8988T (cell line): ENCODE measurements around the gene SCMH1.
"Not testable (repeated sequence)": the region's sequence is repeated elsewhere in the genome, so short reads cannot be mapped to it uniquely, and the experiment has no call there.

Source experiments
- DNase-seq: peaks from one replicate; pipeline ENCODE4 v3.0.0; 2011

SCMH1 gene

DNA sequence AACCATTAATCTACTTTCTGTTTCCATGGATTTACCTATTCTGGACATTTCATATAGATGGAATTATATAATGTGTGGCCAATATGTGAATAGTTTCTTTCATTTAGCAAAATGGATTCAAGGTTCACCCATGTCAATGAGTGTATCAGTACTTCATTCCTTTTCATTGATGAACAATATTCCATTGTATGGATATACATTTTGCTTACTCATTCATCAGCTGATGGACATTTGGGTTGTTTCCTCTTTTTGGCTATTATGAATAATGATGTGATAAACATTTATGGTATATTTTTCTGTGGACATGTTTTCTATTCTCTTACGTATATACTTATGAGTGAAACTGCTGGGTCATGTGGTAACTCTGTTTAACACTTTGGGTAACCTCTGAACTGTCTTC, 97.8 kb downstream of the SCMH1 start:
- no peak for DNase-seq

DNA sequence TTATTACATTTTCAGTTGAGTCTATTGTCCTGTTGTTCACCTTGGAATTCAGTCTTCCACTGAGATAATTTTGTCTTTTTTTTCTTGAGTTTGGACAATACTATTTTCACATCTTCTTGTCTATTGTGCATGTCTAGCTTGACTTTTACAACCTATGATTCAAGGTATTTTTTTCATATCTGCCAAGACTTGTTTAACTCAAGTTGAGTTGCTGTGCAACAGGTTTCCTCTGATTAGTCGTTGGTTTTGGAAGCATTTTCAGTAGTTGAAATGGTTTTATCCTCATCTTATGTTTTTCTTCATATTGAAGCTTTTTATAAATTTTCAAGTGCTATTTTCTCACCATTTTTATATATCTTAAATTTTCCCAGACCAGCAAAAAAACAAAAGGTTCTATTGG, 103.6 kb downstream of the SCMH1 start:
- DNase-seq: no peak

DNA sequence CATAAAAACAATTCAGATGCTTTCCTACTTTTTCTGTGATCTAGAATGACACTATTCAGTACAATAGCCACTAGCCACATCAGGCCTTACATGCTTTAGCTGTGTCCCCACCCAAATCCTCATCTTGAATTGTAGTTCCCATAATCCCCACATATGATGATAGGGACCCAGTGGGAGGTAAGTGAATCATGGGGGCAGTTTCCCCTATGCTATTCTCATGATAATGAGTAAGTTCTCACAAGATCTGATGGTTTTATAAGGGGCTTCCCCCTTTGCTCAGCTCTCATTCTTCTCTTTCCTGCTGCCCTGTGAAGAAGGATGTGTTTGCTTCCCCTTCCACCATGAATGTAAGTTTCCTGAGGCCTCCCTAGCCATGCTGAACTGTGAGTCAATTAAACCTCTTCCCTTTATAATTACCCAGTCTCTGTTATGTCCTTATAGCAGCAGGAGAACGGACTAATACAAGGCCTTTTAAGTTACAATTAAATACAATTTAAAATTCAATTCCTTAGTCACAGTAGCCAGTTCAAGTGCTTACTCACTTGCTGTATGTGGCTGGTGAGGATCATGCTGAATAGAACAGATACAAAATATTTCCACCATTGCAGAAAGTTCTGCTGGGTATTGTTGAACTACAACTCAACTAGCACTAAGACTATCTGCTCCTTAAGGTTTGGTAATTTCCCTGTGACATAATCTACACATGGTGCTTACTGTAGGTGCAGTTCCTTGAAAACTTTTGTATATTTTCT, 106.7 kb downstream of the SCMH1 start:
- no peak for DNase-seq

DNA sequence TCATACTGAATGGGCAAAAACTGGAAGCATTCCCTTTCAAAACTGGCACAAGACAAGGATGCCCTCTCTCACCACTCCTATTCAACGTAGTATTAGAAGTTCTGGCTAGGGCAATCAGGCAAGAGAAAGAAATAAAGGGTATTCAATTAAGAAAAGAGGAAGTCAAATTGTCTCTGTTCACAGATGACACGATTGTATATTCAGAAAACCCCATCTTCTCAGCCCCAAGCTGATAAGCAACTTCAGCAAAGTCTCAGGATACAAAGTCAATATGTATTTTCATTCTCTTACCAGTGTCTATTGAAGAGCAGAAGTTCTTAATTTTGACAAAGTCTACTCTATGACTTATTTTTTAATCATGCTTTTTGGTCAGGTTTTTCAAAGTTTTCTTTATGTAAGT, 107.8 kb downstream of the SCMH1 start:
- not testable (repeated sequence) for DNase-seq

DNA sequence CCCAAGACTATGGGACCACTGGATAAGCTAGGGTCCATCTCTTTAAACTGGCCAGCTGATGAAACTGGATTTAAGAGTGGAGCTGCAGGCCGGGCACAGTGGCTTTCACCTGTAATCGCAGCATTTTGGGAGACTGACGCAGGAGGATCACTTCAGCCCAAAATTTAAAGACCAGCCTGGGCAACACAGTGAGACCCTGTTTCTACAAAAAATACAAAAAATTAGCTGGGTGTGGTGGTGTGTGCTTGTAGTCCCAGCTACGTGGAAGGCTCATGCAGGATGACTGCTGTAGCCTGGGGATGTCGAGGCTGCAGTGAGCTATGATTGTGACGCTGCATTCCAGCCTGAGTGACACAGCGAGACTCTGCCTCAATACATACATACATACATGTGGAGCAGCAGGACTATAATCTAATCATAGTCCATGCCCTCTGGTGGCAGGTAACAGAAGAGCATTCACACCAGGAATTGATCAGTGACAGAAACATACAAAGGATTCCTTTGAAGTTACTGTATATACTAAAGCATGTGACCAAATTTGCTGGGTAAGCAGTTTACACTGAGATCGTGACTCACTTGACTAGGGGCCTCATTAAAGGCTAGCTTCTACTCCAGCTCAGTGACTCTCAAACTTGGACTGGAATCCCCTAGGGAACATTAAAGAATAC, 119.1 kb downstream of the SCMH1 start:
- DNase-seq: no peak

DNA sequence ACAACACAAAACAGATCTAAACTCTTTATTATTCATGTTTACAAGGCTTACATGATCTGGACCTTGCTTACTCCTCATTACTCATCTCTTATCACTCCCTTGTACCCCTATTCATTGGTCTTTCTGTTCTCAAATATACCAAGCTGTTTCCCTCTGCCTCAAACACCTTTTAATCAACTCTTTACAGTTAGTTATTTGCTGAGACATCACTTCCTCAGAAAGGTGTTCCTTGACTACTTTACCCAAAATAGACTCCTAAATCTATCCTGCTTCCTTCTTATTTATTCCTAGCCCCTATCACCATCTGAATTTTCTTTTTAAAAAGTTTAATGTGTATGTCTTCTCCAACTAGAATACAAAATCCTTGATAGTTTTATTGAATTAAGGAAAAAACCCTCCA, 120.0 kb downstream of the SCMH1 start:
- DNase-seq: no peak

DNA sequence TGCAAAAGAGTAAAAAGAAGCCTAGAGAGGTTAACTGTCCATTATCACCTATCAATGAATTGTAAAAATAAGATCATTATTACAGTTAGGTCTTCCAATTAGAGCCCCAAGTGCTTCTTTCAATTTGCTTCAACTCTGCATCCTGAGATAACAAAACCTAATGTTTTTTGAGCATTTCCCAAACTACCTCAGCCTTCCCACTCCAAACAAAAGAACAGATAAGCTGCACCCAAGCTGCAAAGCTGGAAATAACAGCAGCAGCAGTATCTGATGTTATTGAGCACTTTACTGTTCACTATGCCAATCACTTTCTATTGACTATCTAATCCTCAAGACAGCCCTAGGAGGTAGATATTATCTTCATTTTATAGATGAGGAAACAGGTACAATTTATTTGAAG, 123.5 kb downstream of the SCMH1 start:
- no peak for DNase-seq

DNA sequence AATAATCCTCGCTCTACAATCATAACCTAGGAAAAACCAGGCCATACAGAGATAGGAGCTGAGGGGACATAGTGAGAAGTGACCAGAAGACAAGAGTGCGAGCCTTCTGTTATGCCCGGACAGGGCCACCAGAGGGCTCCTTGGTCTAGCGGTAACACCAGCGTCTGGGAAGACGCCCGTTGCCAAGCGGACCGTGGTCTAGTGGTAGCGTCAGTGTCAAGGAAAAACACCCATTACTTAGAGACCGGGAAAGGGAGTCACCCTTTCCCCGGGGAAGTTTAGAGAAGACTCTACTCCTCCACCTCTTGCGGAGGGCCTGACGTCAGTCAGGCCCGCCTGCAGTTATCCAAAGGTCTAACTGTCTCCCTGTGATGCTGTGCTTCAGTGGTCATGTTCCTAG, 124.9 kb downstream of the SCMH1 start:
- not testable (repeated sequence) for DNase-seq

DNA sequence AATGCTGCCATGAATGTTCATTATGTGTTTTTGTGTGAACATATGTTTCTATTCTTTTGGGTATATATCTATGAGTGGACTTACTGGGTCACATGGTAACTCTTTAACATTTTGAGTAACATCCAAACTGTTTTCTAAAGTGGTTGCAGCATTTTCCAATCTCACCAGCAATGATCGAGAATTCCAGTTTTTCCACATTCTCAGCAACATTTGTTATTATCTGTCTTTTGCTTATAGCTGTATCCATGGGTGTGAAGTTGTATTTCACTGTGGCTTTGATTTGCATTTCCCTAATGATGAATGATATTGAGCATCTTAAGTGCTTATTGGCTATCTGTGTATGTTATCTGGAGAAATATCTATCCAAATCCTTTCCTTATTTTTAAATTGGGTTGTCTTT, 131.4 kb downstream of the SCMH1 start:
- DNase-seq: no peak

DNA sequence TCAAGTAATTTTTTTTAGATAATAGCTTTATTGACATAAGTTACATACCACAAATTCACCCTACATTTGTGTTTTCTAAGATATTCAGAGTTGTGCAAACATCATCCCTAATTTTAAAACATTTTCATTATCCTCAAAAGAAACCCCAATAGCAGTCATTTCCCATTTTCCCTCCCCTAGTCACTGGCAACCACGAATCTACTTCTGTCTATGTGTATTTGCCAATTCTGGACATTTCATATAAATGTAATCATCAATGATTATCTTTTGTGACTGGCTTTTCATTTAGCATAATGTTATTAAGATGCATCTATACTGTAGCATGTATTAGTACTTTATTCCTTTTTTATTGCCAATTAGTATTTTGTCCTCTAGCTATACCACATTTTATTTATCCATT, 131.8 kb downstream of the SCMH1 start:
- no peak for DNase-seq

DNA sequence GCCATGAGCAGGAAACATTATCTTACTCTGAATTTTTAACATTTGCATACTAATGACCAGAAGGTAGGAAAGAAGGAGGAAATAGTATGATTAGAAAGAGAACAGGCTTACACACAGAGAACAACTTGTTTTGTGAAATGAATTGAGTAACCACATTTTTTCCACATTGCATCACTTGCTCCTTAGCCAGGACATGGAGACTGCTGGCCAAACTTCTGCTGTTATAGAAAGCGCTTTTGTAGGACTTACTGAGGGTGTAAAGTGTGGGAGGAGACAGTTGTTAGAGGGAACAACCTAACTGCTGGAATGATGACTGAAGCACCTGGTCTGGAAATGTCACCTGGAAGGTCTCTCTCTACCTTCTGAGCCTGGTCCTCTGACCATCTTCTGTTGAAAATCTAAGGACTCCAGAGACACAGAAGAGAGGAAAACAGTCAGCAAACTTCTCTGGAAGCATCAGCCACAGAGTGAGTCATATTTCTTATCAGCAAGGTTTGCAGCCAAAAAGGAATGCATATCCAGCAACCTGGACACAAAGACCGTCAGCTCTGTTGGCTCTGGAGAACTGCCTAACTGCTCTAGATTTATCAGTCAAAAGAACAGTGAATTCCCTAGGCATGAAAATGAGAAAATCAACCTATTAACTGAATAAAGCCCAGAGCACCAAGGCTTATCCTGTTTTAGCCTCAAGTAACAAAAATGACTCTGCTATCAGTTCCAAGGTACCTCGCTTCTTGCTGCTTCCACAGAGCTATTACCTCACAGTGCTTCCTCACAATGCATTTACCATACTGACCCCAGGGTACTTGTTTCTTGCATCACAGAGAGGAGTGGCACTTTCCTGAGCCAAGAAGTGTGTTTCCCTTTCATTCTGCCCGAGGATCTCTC, 132.6 kb downstream of the SCMH1 start:
- DNase-seq: no peak

DNA sequence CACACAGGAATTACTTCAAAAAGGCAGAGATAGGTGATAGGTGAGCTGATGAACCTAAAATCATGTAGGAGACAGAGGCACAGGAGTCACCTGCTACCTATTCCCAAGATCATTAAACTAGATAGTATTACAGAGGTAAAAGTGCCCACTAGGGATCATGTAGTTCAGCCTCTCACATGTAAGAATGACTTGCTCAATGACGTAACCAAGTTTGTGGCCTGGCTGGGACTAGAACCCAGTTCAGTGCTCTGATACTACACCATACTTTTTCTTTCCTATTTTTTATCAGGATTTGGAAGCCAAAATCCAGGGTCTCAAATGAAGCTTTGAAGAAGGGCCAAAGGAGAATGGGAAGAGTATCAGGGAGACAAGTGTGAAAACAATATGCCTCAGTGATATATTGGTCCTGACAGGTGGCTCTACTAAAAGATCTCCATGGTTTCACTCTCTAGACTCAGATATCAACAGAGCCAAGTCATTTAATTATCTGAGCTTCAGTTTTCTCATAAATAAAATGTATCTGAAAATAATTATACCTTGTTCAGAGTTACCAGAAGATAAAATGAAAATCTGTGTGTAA, 133.3 kb downstream of the SCMH1 start:
- no peak for DNase-seq

DNA sequence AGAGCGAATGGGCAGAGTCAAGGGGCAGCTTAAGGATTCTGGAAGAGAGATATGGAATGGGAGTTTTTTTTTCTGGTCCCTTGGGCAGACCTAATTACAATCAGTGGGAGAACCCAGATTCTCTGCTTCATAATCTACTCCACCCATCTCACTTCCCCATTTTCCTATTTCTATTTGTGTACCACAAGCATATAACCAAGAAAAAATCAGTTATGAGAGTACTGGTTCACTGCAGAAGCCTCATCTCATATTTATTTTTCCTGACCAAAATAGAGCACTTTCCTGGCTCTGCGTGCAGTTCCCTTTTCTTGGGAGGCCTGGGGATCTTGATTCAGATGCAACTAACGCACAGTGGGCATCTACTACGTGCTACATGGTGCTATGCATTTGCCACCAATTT, 138.3 kb downstream of the SCMH1 start:
- DNase-seq: no peak

DNA sequence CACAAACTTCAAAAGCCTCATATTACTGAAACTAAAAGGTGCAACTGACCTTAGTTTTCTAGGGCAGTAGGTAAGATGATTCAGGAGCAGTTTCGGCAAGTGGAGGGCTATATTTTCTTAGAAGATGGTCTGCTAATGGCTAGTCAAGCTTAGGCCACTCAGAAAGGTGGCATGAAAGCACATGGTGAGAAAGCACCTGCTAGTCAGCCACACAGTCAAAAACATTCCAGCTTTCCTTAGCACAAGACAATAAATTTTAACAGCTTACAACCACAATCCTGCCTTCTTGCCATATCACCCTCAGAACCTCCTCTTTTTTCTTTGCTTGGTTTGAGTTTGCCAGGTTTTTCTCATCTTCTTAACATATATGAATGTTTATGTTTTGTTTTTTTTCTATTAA, 139.5 kb downstream of the SCMH1 start:
- DNase-seq: no peak

DNA sequence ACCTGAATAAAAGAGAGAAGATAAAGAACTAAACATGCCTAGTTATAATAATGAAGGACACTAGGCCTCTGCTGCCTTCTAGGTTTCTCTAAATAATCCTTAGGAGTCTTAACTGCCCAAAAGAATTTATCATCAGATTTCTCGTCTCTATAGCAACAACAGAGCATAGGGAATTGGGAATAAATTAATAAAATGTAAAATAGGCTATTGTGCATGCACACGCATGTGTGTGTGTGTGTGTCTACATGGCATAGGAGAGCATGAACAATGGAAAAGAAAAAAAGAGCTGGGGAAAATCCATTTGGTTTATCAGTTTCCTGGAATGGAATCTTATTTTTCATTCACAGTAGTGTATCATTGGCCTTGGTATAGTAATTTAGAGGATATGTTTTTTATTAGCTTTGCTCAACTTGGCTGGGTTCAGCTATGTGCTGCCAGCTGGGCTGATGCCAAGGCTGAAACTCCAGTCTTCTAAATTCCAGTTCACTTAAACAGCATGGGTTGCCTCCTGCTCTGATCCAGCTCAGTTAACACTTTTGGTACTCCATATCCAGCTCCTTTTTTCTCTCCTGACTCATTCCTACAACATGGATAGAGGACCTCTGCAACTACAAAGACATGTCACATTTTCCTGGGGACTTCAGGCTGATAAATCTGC, 140.0 kb downstream of the SCMH1 start:
- no peak for DNase-seq

DNA sequence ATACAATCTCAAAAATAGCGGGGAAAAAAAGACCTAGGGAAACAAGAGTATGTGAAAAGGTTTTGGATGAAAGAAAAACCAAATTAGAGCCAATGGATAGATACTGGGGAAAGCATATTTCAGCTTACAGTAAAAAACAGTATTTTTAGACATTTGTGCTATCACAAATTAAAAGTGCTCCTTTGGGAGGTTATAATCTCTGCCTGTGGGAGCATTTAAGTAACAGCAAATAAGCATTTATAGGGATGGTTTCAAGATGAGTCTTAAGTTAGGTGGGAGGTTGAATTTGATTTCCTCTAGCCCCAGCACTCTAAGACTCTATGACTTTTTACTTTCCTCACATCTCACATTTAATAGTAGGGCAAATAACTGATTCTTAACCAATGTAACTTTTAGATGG, 141.0 kb downstream of the SCMH1 start:
- DNase-seq: no peak

DNA sequence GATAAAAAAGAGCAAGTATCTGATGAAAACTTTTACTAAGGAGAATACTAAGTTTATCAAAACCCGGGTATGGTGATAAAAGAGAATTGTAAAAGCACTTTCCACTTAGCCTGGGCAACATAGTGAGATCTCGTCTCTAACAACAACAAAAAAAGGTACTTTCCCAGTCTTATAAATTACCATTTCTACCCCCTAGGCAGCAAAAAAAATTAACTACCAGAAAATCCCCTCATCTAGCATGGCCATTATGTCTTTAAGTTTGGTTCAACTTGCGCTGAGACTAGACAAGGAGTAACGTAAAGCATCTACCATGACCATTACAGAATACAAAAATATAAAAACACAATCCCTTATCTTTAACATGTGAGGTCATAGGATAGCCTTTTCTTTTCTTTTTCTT, 141.9 kb downstream of the SCMH1 start:
- no peak for DNase-seq

DNA sequence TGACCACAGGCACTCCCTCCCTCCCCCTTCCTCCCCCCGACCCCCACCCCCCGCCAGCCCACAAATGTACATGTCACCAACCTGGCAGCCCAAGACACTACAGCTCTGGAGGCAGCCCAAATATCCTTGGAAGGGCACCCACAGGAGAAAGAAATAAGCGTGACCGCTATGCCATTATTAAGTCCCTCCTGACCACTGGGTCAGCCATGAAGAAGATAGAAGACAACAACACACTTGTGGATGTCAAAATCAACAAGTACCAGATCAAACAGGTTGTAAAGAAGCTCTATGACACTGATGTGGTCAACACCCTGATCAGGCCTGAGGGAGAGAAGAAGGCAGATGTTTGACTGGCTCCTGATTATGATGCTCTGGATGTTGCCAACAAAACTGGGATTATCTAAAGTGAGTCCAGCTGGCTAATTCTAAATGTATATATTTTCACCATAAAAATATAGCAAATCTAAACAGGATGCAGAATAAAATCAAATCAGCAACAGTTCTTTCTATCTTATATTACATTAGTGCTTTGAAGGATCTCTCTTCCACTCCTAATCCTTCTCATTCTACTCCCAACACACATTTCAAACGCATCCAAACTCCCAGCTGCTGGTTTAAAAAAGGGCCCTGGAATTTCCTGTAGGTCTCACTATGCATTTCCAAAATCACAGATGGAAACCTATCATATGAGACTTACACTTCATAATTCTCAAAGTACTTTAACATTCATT, 143.2 kb downstream of the SCMH1 start:
- no peak for DNase-seq

DNA sequence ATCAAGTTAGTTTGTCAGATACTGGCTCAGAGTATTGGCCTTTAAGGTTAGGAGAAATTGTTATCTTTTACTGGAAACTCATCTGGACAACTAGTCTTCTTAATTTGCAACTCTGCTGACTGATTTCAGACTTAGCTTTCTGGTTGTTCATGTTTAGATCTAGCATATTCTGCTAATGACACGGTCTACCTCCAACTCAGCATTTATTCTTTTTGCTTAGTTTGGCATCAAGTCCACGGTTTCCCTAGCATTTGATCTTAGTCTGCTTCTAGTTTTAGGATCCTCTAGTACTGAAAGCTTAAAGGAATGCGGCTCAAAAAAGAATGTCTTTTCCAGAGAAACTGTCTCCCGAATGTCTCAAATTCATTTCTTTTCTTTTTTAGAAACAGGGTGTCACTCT, 145.0 kb downstream of the SCMH1 start:
- no peak for DNase-seq

DNA sequence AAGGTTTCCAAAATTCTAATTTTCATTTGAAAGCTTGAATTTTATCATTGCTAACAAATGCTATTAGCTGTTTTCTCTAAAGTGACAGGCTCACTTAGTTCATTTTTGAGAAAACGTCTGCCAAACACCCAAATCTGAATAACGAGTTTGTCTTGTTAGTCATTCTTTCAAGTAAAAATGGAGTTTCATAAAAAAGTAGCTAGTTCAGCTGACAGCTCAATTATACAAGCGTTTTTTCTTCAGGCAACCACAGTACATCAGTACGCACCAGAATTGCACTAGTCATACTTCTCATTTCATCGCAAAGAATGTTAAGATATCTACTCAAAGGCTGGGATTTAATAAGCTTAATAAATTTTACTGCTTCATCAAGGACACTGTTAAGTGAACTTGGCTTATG, 148.3 kb downstream of the SCMH1 start:
- no peak for DNase-seq

DNA sequence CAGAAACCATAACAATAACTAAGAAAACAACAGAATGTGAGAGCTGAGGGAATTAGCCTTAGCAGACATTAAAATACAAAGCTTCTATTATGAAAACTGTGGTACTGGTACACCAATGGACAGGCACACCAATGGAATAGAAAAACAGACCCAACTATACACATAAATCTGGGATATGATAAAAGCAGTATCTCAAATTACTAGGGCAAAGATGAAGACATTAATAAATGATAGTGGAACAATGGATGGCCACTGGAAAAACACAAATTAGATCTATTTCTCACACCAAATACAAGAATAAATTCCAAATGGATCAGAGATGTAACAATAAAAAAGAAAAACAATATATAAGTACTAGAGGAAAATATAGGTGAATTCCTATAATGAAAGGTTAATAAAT, 155.2 kb downstream of the SCMH1 start:
- no peak for DNase-seq

DNA sequence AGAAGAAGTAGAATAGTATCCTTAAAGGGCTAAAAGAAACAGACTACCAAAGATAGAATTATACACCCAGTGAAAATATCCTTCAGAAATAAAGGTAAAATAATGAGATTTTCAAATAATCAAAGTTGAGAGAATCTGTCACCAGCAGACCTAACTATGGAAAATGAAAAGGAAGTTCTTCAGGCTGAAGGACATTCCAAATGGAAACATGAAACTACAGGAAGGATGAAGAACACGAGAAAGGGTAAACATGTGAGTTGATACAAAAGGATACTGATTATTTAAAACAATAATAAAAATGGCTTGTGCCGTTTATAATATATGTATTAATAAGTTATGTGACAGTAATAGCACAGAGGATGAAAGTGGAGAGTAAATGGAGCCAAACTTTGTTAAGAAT, 163.5 kb downstream of the SCMH1 start:
- no peak for DNase-seq
